Cardiac muscle cell (in vitro differentiated cells and primary cell): ENCODE measurements around the gene OLIG3. TPM values are rescaled to one million over a fixed set of nuclear protein-coding genes. Genes with fewer than 3 reads are reported as not detected.

Experiments
- DNase-seq, 2 donors: peaks; one replicate each; pipeline versions ENCODE4 v3.0.0 to v3.0.0-alpha.2; 2010 to 2017; ENCODE audit warnings: low read depth in 1 of 2, low spot score in 1 of 2
- H3K27ac ChIP-seq: fragments of 200-600 bp; sonication (generic); 2 replicates; pipeline ENCODE4 v1.5.1; 2016
- H3K27me3 ChIP-seq: fragments of 200-600 bp; sonication (generic); 2 replicates; pipeline ENCODE4 v1.6.0; 2016; ENCODE audit warnings: control low read depth
- H3K36me3 ChIP-seq: fragments of 200-600 bp; sonication (generic); 2 replicates; pipeline ENCODE4 v1.5.1; 2016; ENCODE audit warnings: control low read depth
- H3K4me1 ChIP-seq: fragments of 200-600 bp; sonication (generic); 2 replicates; pipeline ENCODE4 v1.8.1; 2017; ENCODE audit warnings: low read depth, mild to moderate bottlenecking, mixed run types
- H3K4me3 ChIP-seq: fragments of 200-600 bp; sonication (generic); 2 replicates; pipeline ENCODE4 v1.5.1; 2016; ENCODE audit warnings: mild to moderate bottlenecking
- H3K9me3 ChIP-seq: fragments of 200-600 bp; sonication (generic); 2 replicates; pipeline ENCODE4 v1.5.1; 2017; ENCODE audit warnings: low read depth, mild to moderate bottlenecking, control low read depth
- CTCF ChIP-seq: IDR thresholded peaks from 2 replicates; pipeline ENCODE4 v1.5.1; 2012; ENCODE audit warnings: low read depth, mild to moderate bottlenecking, low read length
- polyA plus RNA-seq: library from polyadenylated mRNA; unstranded; fragments of >200 nt; fragmentation: Nextera tagmentation; extraction: Ambion mirVana; gene quantifications from 2 replicates; pipeline ENCODE4 v1.2.1, GENCODE V29; 2016
- total RNA-seq: library from RNA; depleted of rRNA; stranded (reverse); fragments of >200 nt; gene quantifications from 2 replicates; pipeline ENCODE4 v1.2.3, GENCODE V29; 2016

The OLIG3 gene
- total and polyA plus RNA-seq, 2 experiments from 2014 or later: not detected

GRCh38 chr6:137471497-137471896, 22.7 kb downstream of the OLIG3 start:
- Histone ChIP-seq H3K27ac (no peak overlapping the region), H3K4me1 (no peaks in the 10 kb centered on the region), H3K4me3 (no peak overlapping the region), H3K36me3 (no peaks in the 10 kb centered on the region), H3K27me3 (peaks cover 7% of the 10 kb centered on the region), H3K9me3 (no peaks in the 10 kb centered on the region)
- DNase-seq: no peak
- TF ChIP-seq CTCF: no peak

- H3K9me3 ChIP-seq: no peaks in the 10 kb centered on the region
- H3K4me1 ChIP-seq: no peaks in the 10 kb centered on the region
- H3K36me3 ChIP-seq: no peaks in the 10 kb centered on the region
- H3K27ac ChIP-seq: no peak overlapping the region
- H3K27me3 ChIP-seq: no peaks in the 10 kb centered on the region
- no peak for DNase-seq
- H3K4me3 ChIP-seq: no peak overlapping the region
- TF ChIP-seq CTCF: no peak
Measured at GRCh38 chr6:137467211-137467610, 27.0 kb downstream of the OLIG3 start.

- no peak for TF ChIP-seq CTCF
- Histone ChIP-seq H3K27ac (no peak overlapping the region), H3K27me3 (no peaks in the 10 kb centered on the region), H3K4me3 (no peak overlapping the region), H3K9me3 (no peaks in the 10 kb centered on the region), H3K36me3 (no peaks in the 10 kb centered on the region), H3K4me1 (no peaks in the 10 kb centered on the region)
- no peak for DNase-seq
Measured at GRCh38 chr6:137465378-137466009, 28.7 kb downstream of the OLIG3 start.

- DNase-seq: no peak
- no peak for TF ChIP-seq CTCF
- no peaks in the 10 kb centered on the region for H3K27me3 ChIP-seq
- H3K4me3 ChIP-seq: no peak overlapping the region
- H3K27ac ChIP-seq: no peak overlapping the region
- no peaks in the 10 kb centered on the region for H3K36me3 ChIP-seq
- H3K4me1 ChIP-seq: no peaks in the 10 kb centered on the region
- no peaks in the 10 kb centered on the region for H3K9me3 ChIP-seq
Measured at GRCh38 chr6:137452333-137452894, 41.8 kb downstream of the OLIG3 start.

GRCh38 chr6:137443901-137444300, 50.3 kb downstream of the OLIG3 start:
- TF ChIP-seq CTCF: no peak
- H3K4me3 ChIP-seq: no peak overlapping the region
- no peak overlapping the region for H3K27ac ChIP-seq
- no peaks in the 10 kb centered on the region for H3K4me1 ChIP-seq
- DNase-seq: no peak
- H3K36me3 ChIP-seq: no peaks in the 10 kb centered on the region
- no peaks in the 10 kb centered on the region for H3K9me3 ChIP-seq
- H3K27me3 ChIP-seq: no peaks in the 10 kb centered on the region
